GM21619 (cell line): ENCODE results near the gene AGBL1.
"Not testable (repeated sequence)": the region's sequence is repeated elsewhere in the genome, so short reads cannot be mapped to it uniquely, and the experiment has no call there.

Experiments used
- ATAC-seq: cut with Tn5 transposase; IDR thresholded peaks from one replicate; pipeline ENCODE4 v1.9.1; 2021; ENCODE audit not compliant: unreplicated experiment

The AGBL1 gene

DNA sequence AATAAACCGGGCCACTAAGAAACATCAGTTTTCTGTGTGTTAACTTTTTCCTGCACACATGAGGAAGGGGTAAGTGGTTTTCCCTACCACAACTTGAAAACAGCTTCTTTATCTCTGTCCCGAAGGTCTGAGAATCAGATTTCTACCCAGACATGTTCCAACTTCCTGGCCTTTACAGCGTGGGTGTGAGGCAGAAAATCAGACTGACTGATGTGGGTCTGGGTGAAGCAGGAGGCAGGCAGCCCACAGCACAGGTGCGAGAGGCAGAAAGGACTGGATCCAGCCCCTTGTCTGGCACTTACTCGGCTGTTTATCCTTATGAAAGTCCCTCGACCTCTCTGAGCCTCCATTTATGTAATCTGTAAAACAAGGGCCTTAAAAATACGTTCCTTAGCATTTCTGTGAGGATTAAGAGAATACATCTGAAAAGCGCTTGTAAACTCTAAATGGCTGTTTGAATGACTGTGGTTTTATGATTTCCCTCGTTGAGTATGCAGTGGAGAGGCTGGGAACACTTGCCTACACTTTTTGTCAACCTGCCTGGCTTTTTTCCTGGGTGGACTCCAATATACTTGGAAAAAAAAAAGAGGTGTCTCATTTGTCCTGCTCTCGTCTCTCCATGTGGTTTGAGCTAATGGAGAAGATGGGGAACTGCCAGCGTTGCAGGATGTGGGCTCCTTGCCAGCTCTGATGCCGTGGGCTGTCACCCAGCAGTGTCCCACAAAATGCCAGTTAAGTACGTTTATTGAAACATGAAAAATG is 3.1 kb downstream of the AGBL1 start:
- ATAC-seq, result no peak

DNA sequence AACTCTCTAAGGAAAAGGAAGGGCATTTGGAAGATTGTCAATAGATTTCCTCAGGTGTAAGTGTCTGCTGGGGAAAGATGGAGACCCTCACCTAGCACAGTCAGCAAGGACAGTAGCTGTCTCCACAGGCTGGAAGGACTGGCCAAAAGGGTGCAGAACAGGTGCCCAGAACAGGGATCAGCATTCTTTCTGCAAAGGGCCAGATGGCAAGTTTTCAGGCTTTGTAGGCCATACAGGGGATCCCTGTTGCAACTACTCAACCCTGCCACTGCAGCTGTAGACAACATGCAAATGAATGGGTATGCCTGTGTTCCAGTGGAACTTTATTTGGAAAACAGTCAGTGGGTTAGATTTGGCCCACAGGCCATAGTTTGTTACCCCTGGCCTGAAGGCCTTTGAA is 8.1 kb downstream of the AGBL1 start:
- ATAC-seq, result no peak

DNA sequence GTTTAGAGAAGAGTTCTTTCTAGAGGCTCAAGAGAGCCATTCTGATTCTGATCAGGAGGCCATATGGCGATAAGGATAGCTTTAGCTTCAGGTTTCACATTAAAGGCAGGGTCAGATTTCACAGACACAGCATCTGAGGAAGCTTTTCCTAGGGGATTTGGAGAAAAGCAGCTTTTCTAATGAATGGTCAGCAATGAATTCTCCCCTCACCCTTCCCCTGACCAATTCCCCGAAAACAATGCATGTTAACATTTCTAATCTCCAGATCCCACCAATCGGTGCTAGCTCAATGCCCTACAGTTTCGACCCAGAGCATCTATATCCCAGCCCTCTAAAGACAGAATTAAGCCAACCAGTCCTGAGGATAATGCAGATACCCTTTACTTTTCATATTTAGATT is 9.8 kb downstream of the AGBL1 start:
- no peak for ATAC-seq

DNA sequence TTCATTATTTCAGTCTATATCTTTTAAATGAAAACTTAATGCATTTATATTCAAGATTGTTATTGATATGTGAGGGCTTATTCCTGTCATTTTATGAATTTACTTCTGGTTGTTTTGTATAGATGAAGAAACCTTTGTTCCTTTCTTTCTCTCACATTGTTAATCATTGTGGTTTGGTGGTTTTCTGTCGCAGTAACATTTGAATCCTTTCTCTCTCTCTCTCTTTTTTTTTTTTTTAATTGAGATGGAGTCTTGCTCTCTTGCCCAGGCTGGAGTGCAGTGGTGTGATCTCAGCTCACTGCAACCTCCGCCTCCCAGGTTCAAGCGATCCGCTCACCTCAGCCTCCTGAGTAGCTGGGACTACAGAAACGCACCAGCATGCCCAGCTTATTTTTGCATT is 22.1 kb downstream of the AGBL1 start:
- ATAC-seq, result no peak

DNA sequence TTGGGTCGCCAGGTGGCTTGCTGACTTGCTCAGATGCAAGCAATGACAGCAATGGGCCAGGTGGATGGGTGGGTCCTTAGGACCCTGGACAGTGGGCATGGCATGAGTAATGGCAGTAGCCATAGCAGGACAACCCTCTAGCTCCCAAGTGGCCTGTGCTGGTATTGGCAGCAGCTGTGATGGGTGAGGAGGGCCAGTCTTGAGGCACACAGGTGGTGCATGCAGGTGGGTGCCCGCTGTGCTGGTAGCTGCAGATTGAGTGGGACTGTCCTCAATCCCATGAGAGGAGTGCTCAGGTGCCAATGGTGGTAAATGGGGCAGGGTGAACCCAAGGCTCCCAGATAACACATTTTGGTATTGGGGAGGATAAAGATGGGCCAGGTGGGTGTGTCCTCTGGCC is 24.2 kb downstream of the AGBL1 start:
- no peak for ATAC-seq

DNA sequence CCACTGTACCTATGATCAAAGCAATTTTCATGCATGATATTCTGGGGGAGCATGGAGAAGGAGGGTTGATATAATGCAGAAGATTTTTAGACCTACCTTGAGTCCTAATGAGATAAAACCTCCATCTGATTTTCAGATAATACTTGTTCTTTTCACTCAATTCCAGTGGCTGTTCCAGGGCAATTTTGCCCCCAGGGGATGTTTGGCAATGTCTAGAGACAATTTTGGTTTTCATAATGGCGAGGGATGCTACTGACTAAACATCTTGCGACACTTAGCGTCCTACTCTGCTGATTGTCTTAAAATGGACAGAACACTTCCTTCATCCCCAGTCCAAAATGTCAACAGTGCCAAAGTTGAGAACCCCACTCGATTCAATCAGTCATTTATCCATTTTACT is 26.6 kb downstream of the AGBL1 start:
- ATAC-seq, result no peak

DNA sequence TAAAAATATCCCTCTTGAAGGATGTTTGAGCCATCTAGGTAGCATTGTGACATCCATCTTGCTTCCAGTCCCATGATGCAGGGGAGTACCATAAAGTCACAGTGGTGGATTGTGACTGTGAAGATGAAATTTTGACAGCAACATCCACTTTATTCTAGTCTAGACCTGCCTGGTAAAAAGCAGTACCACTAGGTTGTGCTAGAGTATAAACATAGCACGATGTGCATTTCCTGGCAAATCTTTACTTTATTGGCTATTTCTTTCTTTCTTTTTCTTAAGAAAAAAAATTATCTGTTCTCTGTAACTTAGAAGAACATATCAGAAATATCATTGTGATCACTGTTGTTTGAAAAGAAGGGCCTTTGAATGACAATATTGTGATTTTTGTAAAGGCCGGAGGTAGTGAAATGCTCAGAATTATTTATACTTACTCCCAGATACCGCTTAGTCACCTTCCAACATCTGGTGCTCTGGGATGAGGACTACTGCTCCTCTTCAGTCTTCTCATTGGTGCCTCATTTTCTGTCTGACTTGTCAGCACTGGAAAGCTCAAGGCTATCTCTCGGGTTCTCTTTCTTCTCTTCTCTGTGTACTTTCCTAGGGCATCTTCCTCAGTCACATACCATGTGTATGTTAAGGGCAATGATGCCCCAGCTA is 35.6 kb downstream of the AGBL1 start:
- no peak for ATAC-seq

DNA sequence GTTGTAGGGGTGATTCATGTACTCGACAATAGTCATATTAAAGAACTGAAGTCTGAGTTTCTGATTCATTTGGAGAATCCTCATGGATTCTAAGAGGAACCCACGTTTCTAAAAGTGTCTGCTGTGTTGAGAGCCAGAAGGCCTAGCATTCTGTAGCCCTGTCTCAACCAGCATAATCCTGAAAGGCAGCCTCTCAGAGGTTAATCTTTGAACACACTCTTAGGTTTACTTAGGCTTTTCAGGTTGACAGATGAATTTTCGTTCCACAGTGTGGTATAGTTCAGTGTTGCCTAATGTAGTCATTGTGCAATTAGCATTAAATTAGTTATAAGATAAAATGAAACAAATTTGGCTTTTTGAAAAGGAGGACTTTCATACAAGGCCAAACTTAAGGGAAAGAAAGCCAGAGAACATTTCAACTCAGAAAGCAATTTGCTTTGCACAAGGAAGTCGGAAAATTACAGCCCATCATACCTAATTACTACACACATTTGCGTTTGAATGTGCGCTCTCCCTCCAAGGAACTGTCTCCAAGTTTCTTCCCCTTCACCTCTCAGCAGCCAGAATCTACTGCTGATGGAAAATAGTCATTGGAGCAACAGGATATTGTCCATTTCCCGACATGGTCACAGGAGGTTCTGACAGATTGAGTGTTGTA is 42.0 kb downstream of the AGBL1 start:
- ATAC-seq, result no peak

DNA sequence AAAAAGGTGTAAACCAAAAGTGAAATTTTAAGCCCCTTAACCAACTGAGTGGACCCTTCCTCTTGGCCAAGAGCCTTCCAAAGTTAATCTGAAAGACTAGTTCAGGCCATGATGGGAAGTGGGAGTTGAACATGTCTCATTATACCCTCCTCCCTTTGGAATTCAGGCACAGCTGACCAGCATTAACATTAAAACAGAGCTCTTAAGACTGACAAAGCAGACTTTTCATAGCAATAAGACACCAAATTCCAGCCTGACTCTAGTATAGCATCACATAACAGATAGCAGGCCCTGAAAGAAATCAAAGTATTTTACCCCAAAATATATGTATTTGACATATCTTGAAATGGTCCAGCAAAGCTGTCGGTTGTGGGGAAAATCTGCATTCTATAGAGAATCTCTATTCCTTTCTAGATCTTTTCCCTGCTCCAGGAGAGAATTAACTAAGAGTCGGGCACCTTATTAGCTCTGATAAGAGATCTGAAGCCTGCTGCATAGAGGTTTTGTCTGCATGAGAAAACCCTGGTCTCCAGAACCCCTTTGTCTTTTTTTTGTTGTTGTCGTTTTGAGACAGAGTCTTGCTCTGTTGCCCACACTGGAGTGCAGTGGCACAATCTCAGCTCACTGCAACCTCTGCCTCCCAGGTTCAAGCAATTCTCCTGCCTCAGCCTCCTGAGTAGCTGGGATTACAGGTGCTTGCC is 43.2 kb downstream of the AGBL1 start:
- not testable (repeated sequence) for ATAC-seq

DNA sequence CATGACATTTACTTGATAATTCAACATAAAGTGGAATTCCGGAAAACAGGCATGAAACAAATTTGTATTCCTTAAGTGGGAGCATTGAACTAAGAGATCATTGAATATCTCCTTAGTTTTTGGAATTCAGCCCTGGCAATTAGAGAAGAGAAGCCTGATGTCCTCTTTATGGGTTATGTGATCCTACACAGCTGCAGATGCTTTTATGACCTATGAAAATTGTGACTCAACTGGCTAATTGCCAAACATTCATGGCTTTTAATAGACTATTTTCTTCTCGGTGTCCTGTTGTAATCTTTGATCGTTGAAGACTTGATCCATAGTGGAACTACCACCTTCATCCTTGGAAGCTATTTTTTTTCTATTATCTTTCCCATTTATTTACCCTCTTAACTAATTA is 46.1 kb downstream of the AGBL1 start:
- no peak for ATAC-seq

DNA sequence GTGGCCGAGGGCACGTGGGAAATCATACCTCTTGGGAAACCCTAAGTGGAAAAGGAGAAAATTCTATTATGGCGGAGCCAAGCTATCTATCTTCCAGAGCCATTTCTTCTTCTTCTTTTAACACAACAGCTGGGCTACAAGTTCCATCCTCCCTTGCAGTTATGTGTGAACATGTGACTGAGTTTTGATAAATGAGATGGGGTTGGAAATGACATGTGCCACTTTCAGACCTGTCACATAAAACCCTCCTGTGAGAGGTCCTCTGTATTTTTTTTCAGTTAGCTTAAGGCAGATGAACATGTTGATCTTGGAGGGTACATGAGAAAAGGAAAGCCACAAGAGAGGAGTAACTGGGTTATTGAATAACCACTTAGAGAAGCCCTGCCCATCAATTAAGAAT is 47.9 kb downstream of the AGBL1 start:
- ATAC-seq, result no peak

DNA sequence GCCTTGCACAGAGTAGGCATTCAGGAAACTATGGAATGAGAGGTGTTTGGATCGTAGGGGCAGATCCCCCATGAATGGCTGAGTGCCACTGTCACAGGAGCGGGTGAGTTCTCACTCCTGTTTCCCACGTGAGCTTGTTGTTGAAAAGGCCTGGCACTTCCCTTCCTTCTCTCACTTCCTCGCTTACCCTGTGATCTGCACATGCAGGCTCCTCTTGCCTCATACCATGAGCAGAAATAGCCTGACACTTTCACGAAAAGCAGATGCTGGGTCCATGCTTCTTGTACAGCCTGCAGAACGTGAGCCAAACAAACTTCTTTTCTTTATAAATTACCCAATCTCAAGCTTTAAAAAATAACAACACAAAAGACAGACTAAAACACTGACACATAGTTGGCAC is 55.4 kb downstream of the AGBL1 start:
- ATAC-seq, result no peak

DNA sequence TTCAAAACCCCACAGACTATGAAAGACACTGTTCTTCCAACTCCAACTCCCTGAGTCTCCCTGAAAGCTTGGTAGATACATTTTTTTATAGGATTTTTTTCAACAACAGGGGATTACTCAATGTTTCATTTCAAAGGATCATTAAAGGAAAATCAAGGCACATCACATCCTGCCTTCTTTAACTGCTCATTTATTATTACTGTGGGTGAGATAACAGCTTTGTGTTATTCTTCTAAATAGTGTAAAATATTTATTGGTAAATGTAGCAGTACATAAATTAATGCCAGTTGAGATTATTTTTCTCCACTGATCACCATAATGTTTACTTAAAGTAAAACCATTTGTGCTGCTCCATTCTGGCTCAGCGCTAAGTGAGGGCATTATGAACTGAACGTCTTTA is 57.2 kb downstream of the AGBL1 start:
- no peak for ATAC-seq

DNA sequence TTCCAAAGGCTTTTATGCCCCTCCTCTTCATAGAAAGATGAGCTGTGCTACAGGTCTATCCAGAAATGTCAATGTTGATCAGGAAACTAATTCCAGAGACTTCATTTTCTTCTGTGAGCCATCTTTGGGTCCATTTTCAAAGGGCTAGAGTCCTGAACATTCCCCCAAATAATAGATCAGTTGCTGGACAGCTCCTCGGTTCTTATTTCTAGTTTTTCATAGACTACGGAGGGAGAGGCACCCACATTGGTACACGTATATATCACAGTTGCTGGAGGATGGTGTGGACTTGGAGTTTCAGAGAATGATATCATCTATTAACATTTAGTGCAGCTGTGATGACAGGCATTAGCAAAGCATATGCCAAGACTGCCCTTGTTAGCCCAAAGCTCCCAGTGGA is 59.1 kb downstream of the AGBL1 start:
- no peak for ATAC-seq

DNA sequence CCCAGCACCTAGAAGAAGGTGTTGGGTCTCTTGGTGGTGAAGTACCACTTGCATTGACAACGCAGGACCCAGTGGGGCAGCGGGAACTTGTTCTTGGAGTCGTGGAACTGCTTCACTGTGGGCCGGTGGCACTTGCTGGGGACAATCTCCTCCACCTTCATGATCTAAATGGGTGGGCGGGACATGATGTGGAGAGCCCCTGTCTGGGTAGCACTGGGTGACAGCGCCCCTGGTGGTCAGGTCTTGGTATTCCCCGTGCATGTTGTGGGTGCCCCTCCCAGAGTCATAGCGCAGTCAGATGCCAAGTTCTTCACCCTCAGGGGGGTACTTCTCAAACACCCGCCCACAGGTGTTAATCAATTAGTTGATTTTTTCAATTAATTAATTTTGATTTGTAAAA is 60.2 kb downstream of the AGBL1 start:
- ATAC-seq, result no peak

DNA sequence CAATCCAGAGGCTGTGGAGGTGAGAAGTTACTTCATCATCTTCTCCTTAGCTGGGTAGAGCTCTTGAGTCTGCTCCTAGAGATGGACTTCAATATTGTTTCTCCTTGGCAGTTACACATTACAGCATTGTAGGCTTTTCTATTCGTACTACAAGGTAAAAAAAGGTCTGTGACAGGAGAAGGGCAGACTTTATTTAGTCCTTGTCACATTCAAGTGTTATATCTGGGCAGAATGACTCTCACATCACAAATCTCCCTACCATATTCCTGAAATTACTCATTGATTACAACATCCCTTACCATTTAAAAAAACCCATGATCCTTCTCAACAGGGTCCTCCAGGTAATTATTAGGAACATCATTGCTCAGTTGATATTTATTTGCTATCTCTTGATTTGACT is 75.0 kb downstream of the AGBL1 start:
- no peak for ATAC-seq

DNA sequence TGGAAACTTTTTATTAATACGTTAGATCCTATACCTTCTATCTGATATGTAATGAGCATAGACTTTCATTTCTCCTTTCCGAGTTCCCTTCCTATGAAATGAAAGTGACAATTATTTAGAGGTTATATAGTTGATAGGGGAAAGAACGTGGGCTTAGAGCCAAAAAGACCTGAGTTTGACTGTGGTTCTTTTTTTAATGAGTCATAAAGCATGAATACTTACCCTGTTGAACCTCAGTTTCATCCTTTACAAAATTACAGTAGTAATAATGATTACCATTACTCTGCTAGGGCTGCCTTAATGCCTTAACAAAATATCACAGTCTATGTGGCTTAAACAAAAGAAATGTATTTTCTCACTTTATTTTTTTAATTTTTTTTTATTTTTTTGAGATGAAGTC is 75.9 kb downstream of the AGBL1 start:
- ATAC-seq, result no peak

DNA sequence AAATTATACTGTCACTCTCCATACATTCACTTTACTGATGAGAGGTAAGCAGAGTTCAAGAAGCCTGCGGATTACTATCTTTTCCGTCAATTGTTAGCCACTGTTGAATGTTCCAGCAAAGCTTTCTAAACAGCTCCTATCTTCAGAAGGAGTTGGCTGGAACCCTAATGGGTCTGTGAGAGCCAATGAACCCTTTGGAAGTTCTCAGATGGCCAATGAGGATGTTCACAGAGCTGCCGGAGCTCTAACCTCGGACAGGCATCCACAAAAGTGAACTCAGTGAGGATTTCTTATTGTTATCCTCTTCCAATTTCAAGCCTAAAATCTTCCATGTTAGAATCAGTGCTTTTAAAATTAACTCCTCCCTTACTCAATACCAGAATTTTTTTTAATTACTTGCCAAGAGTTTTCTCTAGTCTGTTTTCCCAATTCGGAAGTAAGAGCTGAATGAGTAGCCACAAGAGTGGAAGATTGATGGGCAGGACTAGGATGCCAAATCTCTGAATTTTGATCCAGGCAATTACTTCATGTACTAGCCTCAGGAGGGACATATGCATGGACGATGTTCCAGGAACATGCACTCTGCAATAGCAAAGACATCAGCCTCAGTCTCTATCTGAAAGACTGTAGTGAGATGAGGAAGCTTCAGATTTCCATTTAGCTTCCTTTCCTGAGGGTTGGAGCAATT is 78.1 kb downstream of the AGBL1 start:
- no peak for ATAC-seq

DNA sequence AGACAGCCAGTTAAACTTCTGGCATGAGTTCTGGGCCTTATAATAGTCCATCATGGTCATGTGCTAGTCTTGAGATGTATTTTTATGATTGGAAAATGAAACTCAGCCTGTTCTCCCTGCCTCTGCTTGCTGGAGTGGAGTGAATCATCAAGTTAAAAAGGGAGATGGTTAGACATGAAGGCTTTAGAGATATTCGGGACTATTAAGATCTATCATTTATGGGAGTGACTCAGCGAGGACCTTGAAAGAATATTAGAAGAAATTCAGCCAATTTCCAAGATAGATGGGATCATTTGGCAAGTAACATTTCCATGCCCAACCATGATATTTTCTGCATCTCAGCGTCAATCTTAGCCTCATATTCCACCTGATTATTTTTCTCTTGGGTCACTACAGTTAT is 79.8 kb downstream of the AGBL1 start:
- ATAC-seq, result no peak

DNA sequence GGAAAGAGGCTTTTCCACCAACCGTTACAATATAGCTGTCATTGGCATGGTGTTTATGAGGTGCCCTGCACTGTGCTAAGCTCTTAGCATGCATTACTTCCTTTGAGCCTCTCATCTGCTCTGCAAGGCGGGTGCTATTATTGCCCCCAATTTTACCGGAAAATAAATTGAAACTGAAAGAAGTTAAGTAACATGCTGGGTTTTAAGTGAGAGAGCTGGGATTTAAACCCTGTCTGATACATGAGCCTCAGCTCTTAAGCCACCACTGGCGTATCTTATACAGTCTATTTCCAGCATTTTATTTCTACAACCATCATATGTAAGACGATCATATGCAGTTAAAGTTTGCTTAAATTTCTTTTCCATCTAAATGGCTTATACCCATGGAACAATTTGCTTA is 81.6 kb downstream of the AGBL1 start:
- ATAC-seq, result no peak

DNA sequence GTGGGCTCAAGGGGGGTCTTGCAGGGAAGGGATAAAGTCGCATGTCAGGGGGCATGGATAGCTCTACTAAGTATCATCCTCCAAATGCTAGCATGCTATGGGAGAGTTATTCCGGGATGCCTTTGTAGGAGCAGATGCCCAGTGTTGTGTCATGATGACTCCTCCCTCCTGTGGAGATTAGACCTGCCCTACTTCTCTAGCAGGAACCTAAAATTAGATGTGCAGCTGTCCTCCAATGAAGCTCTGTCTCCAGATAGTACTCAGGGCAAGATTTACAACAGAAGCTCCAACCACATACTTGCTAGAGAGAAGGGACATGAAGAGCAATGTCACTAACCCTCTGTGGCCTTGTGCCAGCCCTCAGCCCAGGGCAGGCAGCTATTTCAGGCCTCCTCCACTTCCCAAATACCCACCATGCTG is 82.5 kb downstream of the AGBL1 start:
- ATAC-seq, result no peak
